Suprapubic skin (tissue), 4 donors: ENCODE data around the gene ZNF384. TPM values are rescaled to one million over a fixed set of nuclear protein-coding genes. Genes with fewer than 3 reads are reported as not detected.

ENCODE experiments used
- DNase-seq, 2 donors: peaks; one replicate each; pipeline ENCODE4 v3.0.0-alpha.2; 2019; ENCODE audit warnings: low spot score in 2 of 2
- H3K27ac ChIP-seq: fragments of 200-600 bp; sonication (generic); one replicate; pipeline ENCODE4 v1.5.1; 2019
- H3K27me3 ChIP-seq: fragments of 200-600 bp; sonication (generic); one replicate; pipeline ENCODE4 v1.5.1; 2019
- H3K36me3 ChIP-seq: fragments of 200-600 bp; sonication (generic); one replicate; pipeline ENCODE4 v1.5.1; 2019
- H3K4me1 ChIP-seq: fragments of 200-600 bp; sonication (generic); one replicate; pipeline ENCODE4 v1.5.1; 2019
- H3K4me3 ChIP-seq: fragments of 200-600 bp; sonication (generic); one replicate; pipeline ENCODE4 v1.5.1; 2019; ENCODE audit warnings: mild to moderate bottlenecking
- H3K9me3 ChIP-seq: fragments of 200-600 bp; sonication (generic); one replicate; pipeline ENCODE4 v1.5.1; 2019
- EP300 ChIP-seq: sonication (generic); formaldehyde crosslinking; IDR thresholded peaks from one replicate; pipeline ENCODE4 v1.6.1; 2017; ENCODE audit warnings: antibody characterized with exemption
- POLR2A ChIP-seq, 2 donors: fragments of 450-650 bp; IDR thresholded peaks; one replicate each; pipeline ENCODE4 v1.6.1; 2017; ENCODE audit warnings: antibody characterized with exemption in 2 of 2, mild to moderate bottlenecking in 2 of 2, moderate library complexity in 2 of 2
- POLR2AphosphoS5 ChIP-seq, 3 donors: sonication (generic); formaldehyde crosslinking; IDR thresholded peaks; one replicate each; pipeline ENCODE4 v1.6.1; 2017; ENCODE audit warnings: antibody characterized with exemption in 3 of 3
- WGBS: methylation state at CpG from one replicate; pipeline ENCODE4 v1.1.5; 2018; 5-methylcytosine and 5-hydroxymethylcytosine counted together
- total RNA-seq, 4 donors: library from RNA; depleted of rRNA; stranded (reverse); fragments of >200 nt; gene quantifications; one replicate each; pipeline ENCODE4 v1.1.0, GENCODE V29; 2016
- TF ChIP-seq, protein P1 (sequence below), 2 donors: fragments of 200-600 bp in 1 of 2; fragments of 450-650 bp in 1 of 2; sonication (generic) in 1 of 2; IDR thresholded peaks; one replicate each; pipeline ENCODE4 v1.5.1; 2016 to 2019; ENCODE audit warnings: antibody characterized with exemption in 2 of 2, mild to moderate bottlenecking in 1 of 2, moderate library complexity in 1 of 2

The ZNF384 gene
- total RNA-seq, 4 donors from 2014 or later, result 34.5 to 72.0 (median 42.2) TPM

- 71% methylated on average over 2 of the region's 4 CpGs for WGBS
- no peak for DNase-seq
- TF ChIP-seq, protein P1, sequence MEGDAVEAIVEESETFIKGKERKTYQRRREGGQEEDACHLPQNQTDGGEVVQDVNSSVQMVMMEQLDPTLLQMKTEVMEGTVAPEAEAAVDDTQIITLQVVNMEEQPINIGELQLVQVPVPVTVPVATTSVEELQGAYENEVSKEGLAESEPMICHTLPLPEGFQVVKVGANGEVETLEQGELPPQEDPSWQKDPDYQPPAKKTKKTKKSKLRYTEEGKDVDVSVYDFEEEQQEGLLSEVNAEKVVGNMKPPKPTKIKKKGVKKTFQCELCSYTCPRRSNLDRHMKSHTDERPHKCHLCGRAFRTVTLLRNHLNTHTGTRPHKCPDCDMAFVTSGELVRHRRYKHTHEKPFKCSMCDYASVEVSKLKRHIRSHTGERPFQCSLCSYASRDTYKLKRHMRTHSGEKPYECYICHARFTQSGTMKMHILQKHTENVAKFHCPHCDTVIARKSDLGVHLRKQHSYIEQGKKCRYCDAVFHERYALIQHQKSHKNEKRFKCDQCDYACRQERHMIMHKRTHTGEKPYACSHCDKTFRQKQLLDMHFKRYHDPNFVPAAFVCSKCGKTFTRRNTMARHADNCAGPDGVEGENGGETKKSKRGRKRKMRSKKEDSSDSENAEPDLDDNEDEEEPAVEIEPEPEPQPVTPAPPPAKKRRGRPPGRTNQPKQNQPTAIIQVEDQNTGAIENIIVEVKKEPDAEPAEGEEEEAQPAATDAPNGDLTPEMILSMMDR (IDR thresholded peaks at IDR 0.05), result no peak
- TF ChIP-seq POLR2AphosphoS5 (IDR thresholded peaks at IDR 0.05), result no peak
- no peak for TF ChIP-seq EP300
- TF ChIP-seq POLR2A (IDR thresholded peaks at IDR 0.05), result no peak
- Histone ChIP-seq H3K4me1 (peaks cover 45% of the 10 kb centered on the region), H3K27me3 (no peaks in the 10 kb centered on the region), H3K27ac (no peak overlapping the region), H3K36me3 (no peaks in the 10 kb centered on the region), H3K4me3 (no peak overlapping the region), H3K9me3 (no peaks in the 10 kb centered on the region)
Measured at GRCh38 chr12:6640497-6640896, 48.7 kb downstream of the ZNF384 start.

GRCh38 chr12:6639151-6639801 lies 49.9 kb downstream of the ZNF384 start:
- Histone ChIP-seq H3K36me3 (no peaks in the 10 kb centered on the region), H3K4me1 (peaks cover 47% of the 10 kb centered on the region), H3K27me3 (no peaks in the 10 kb centered on the region), H3K27ac (no peak overlapping the region), H3K9me3 (no peaks in the 10 kb centered on the region), H3K4me3 (no peak overlapping the region)
- TF ChIP-seq POLR2AphosphoS5 (IDR thresholded peaks at IDR 0.05), result no peak
- TF ChIP-seq, protein P1 (IDR thresholded peaks at IDR 0.05), result no peak
- no peak for TF ChIP-seq POLR2A (IDR thresholded peaks at IDR 0.05)
- no peak for TF ChIP-seq EP300
- DNase-seq, result no peak
- WGBS, result 78% methylated on average over 11 of the region's 11 CpGs

- Histone ChIP-seq H3K36me3 (no peaks in the 10 kb centered on the region), H3K27ac (no peak overlapping the region), H3K27me3 (no peaks in the 10 kb centered on the region), H3K4me3 (no peak overlapping the region), H3K4me1 (peaks cover 53% of the 10 kb centered on the region), H3K9me3 (no peaks in the 10 kb centered on the region)
- 79% methylated on average over 9 of the region's 9 CpGs for WGBS
- no peak for DNase-seq
- TF ChIP-seq, protein P1 (IDR thresholded peaks at IDR 0.05), result no peak
- TF ChIP-seq POLR2A (IDR thresholded peaks at IDR 0.05) (no peak), EP300 (no peak), POLR2AphosphoS5 (IDR thresholded peaks at IDR 0.05) (no peak)
Measured at GRCh38 chr12:6638305-6638704, 50.9 kb downstream of the ZNF384 start.

GRCh38 chr12:6635856-6636531 lies 53.2 kb downstream of the ZNF384 start, which contains the start of gene LPAR5:
LPAR5 (minus strand) TSS chr12:6635959; CDS start chr12:6621248, 14,711 bp downstream.
- Histone ChIP-seq H3K27ac (peak within 1 kb of the TSS; percentile 67), H3K9me3 (no peaks in the 10 kb centered on the region), H3K4me3 (peak within 1 kb of the TSS; percentile 28), H3K4me1 (peaks cover 71% of the 10 kb centered on the region), H3K27me3 (no peaks in the 10 kb centered on the region), H3K36me3 (no peaks in the 10 kb centered on the region)
- TF ChIP-seq EP300 (no peak), POLR2A (IDR thresholded peaks at IDR 0.05) (no peak), POLR2AphosphoS5 (IDR thresholded peaks at IDR 0.05) (no peak)
- TF ChIP-seq, protein P1 (IDR thresholded peaks at IDR 0.05), result no peak
- 31% methylated on average over 18 of the region's 18 CpGs for WGBS
- peak in 1 of 2 donors; percentile 81 for DNase-seq

- peaks cover 68% of the 10 kb centered on the region for H3K4me1 ChIP-seq
Measured at GRCh38 chr12:6635375-6635855, 53.8 kb downstream of the ZNF384 start.

More at GRCh38 chr12:6635375-6635855, 53.8 kb downstream of the ZNF384 start:
- no peaks in the 10 kb centered on the region for H3K9me3 ChIP-seq
- TF ChIP-seq EP300 (no peak), POLR2AphosphoS5 (IDR thresholded peaks at IDR 0.05) (no peak), POLR2A (IDR thresholded peaks at IDR 0.05) (no peak)
- TF ChIP-seq, protein P1 (IDR thresholded peaks at IDR 0.05), result no peak
- no peaks in the 10 kb centered on the region for H3K36me3 ChIP-seq
- H3K4me3 ChIP-seq, result peak overlapping the region; percentile 28
- peak overlapping the region; percentile 67 for H3K27ac ChIP-seq
- DNase-seq, result no peak
- 44% methylated on average over 5 of the region's 5 CpGs for WGBS
- H3K27me3 ChIP-seq, result no peaks in the 10 kb centered on the region
